Fibroblast of the aortic adventitia (primary cell): ENCODE data around the gene MAP3K12. TPM values are rescaled to one million over a fixed set of nuclear protein-coding genes. Genes with fewer than 3 reads are reported as not detected.
"Not testable (repeated sequence)": the region's sequence is repeated elsewhere in the genome, so short reads cannot be mapped to it uniquely, and the experiment has no call there.

Experiments used
- DNase-seq: peaks from one replicate; pipeline ENCODE4 v3.0.0-alpha.2; 2010; ENCODE audit warnings: low read depth
- H3K4me3 ChIP-seq: 2 replicates; pipeline ENCODE4 v1.5.1; 2011; ENCODE audit warnings: low read depth, mild to moderate bottlenecking, control low read depth, low read length, moderate library complexity
- small RNA-seq: library from RNA; depleted of rRNA; stranded (forward); fragments of <200 nt; gene quantifications from one replicate; pipeline ENCODE3, GENCODE V24; 2012
- total RNA-seq: library from RNA; depleted of rRNA; stranded (reverse); fragments of >200 nt; gene quantifications from 2 replicates; pipeline ENCODE4 v1.2.3, GENCODE V29; 2012; ENCODE audit warnings: low replicate concordance
- TF ChIP-seq, protein P1 (sequence below): IDR thresholded peaks from 2 replicates; pipeline ENCODE4 v1.5.1; 2011; ENCODE audit warnings: mild to moderate bottlenecking, low read length, control low read depth, inconsistent platforms; ENCODE audit not compliant: insufficient read depth

MAP3K12 gene
- total RNA-seq, 1 donor: 32.1 TPM

DNA sequence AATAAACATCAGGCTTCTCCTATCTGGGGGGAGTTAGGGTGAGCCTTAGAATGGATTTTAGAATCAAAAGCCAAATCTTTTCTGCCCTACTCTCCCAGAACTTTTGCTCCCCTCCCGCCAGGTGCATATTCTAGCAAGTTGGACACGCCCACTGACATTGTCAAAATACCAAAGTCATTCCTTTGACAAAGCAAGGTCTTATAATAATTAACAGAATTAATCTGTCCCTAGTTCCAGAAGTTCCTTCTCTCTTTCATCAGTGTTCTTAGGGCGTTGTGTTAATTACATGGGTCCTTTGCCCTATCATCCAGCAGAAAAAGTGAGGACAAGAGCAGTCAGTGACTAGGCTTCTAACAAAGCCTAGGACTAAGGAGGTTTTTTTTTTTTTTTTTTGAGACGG lies 55.3 kb downstream of the MAP3K12 start:
- TF ChIP-seq, protein P1, sequence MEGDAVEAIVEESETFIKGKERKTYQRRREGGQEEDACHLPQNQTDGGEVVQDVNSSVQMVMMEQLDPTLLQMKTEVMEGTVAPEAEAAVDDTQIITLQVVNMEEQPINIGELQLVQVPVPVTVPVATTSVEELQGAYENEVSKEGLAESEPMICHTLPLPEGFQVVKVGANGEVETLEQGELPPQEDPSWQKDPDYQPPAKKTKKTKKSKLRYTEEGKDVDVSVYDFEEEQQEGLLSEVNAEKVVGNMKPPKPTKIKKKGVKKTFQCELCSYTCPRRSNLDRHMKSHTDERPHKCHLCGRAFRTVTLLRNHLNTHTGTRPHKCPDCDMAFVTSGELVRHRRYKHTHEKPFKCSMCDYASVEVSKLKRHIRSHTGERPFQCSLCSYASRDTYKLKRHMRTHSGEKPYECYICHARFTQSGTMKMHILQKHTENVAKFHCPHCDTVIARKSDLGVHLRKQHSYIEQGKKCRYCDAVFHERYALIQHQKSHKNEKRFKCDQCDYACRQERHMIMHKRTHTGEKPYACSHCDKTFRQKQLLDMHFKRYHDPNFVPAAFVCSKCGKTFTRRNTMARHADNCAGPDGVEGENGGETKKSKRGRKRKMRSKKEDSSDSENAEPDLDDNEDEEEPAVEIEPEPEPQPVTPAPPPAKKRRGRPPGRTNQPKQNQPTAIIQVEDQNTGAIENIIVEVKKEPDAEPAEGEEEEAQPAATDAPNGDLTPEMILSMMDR: no peak

GRCh38 chr12:53441040-53441833 lies 58.0 kb downstream of the MAP3K12 start, which contains the start of gene PRR13:
Gene PRR13 (plus strand): TSS chr12:53441734. CDS start chr12:53442715, 981 bp downstream.
- TF ChIP-seq, protein P1: no peak
- DNase-seq: peak; percentile 100
- peak within 1 kb of the TSS; percentile 88 for H3K4me3 ChIP-seq

More for the DNA sequence above, 55.3 kb downstream of the MAP3K12 start:
- no peak for DNase-seq
- no peak overlapping the region for H3K4me3 ChIP-seq

- not testable (repeated sequence) for DNase-seq, H3K4me3 ChIP-seq
Measured at GRCh38 chr12:53439582-53439981, 59.7 kb downstream of the MAP3K12 start.

- DNase-seq: not testable (repeated sequence)
Measured at GRCh38 chr12:53435326-53435725, 63.9 kb downstream of the MAP3K12 start.

GRCh38 chr12:53431187-53431586 lies 68.1 kb downstream of the MAP3K12 start:
- DNase-seq: no peak
- H3K4me3 ChIP-seq: no peak overlapping the region
- TF ChIP-seq, protein P1: no peak

More at GRCh38 chr12:53435326-53435725, 63.9 kb downstream of the MAP3K12 start:
- not testable (repeated sequence) for H3K4me3 ChIP-seq

GRCh38 chr12:53430116-53430515 lies 69.1 kb downstream of the MAP3K12 start:
- TF ChIP-seq, protein P1: no peak
- no peak for DNase-seq
- no peak overlapping the region for H3K4me3 ChIP-seq

Small RNA genes within 50 kb of the gene (small RNA-seq; reads per million reads assigned to genes)
- not detected for gene AC023509.3

Other genes starting within 250 kb of the MAP3K12 start
- 1.5 and 13.5 TPM in 2 replicates for gene ESPL1, start 231.2 kb downstream of the MAP3K12 start, total RNA-seq
- gene PFDN5, start 203.9 kb downstream of the MAP3K12 start, total RNA-seq: 441 and 577 TPM in 2 replicates
- gene MYG1, start 199.8 kb downstream of the MAP3K12 start, total RNA-seq: 34.8 and 39.5 TPM in 2 replicates
- gene AAAS, start 177.8 kb downstream of the MAP3K12 start, total RNA-seq: 16.4 and 46.4 TPM in 2 replicates
- gene SP7, start 163.1 kb downstream of the MAP3K12 start, total RNA-seq: not detected in 2 replicates
- 28.0 and 63.3 TPM in 2 replicates for gene SP1, start 119.3 kb downstream of the MAP3K12 start, total RNA-seq
- gene AMHR2, start 75.6 kb downstream of the MAP3K12 start, total RNA-seq: not detected in 2 replicates
- gene PRR13, start 57.7 kb downstream of the MAP3K12 start, total RNA-seq: 59.5 and 60.0 TPM in 2 replicates
- 165 and 233 TPM in 2 replicates for gene PCBP2, start 47.4 kb downstream of the MAP3K12 start, total RNA-seq
- 32.4 and 43.9 TPM in 2 replicates for gene TARBP2, start 1.8 kb upstream of the MAP3K12 start, total RNA-seq
- not detected in 2 replicates for gene NPFF, start 8.0 kb upstream of the MAP3K12 start, total RNA-seq
- gene ATF7, start 126.9 kb upstream of the MAP3K12 start, total RNA-seq: 16.3 and 28.6 TPM in 2 replicates
- 45.2 and 147 TPM in 2 replicates for gene ATP5MC2, start 176.6 kb upstream of the MAP3K12 start, total RNA-seq
- gene CALCOCO1, start 228.0 kb upstream of the MAP3K12 start, total RNA-seq: 96.2 and 234 TPM in 2 replicates